ENCODE measurements around the gene C2CD2L.
"Not testable (repeated sequence)": the region's sequence is repeated elsewhere in the genome, so short reads cannot be mapped to it uniquely, and the experiment has no call there.

Gene C2CD2L

DNA sequence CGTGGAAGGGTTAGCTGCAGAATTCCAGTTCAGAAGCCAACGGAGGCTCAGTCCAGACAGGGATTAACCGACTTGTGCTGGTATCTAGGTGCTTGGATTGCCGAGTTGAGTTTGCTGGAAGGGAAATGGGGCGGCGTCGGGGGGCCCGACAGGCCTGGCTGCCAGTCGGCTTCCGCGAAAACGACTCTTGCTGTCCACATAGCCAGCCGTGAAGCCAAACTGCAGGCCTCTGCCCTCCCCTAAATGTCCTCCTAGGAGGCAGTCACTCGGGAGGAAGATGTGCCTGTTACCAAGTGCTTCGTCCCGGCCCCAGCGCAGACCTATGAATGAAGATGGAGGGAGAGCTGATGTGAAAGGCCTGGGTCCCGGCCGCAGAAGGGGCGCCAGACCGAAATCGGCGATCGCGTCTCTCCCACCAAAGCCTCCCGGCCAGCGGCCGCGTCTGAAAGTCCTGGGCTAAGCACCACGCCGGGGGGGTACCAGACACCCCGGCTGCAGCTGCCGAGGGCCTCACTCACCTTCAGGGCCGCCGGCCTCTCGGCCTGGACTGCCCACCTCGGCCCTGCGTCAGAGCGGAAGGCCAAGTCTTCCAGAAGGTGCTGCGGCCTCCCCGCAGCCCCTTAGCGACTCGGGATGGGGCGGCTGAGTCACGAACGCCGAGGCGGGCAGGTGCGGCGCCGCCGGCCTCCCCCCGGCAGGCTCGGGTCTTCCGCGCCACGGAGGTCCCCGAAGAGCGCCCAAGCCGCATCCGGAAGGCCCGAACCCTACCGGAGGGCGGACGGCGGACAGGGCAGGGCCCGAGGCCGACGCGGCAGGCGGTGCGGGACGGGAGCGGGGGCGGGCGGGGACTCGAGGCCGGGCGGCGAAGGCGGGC, 13.0 kb upstream of the C2CD2L start:
- peak in 1 of 2 experiments; percentile 11 for DNase-seq

DNA sequence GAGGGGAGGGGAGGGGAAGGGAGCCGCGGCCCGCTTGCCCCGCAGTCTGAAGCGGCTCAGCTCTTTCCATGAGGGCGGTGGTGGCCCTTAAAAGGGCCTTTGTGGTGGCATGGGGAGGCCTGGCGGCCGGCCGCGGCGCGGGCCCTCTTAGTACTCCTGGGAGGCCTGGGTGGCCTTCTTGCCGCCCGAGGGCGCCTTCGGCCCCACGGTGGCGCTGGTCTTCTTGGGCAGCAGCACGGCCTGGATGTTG, 12.4 kb upstream of the C2CD2L start:
- DNase-seq = peak in 1 of 2 experiments; percentile 35

DNA sequence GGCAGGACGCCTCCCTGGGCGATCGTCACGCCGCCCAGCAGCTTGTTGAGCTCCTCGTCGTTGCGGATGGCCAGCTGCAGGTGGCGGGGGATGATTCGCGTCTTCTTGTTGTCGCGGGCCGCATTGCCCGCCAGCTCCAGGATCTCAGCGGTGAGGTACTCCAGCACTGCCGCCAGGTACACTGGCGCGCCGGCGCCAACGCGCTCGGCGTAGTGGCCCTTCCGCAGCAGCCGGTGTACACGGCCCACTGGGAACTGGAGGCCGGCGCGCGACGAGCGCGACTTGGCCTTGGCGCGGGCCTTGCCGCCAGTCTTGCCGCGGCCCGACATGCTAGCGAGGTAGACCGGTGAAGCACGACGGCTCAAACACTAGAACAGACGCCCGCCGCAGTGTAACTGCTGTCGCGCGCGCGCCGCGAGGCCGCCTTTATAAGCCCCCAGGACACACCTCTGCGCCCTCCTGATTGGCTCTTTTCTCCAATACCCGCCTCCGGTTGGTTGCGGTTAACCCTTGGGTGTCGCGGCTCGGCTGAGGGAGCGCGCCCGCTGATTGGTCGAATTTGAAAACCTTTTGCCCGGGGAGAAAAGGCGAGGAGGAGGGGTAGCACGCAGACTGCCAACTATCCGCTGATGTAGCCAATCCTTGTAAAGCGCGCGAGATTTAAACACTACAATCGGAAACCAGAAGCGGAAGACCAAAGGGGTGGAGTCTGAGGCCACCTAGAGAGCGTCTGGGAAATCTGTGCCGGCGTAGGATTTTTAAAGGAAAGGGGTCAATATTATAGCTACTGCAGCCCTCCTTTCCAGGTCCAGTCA, 11.9 kb upstream of the C2CD2L start:
- peak; percentile 99 for DNase-seq

DNA sequence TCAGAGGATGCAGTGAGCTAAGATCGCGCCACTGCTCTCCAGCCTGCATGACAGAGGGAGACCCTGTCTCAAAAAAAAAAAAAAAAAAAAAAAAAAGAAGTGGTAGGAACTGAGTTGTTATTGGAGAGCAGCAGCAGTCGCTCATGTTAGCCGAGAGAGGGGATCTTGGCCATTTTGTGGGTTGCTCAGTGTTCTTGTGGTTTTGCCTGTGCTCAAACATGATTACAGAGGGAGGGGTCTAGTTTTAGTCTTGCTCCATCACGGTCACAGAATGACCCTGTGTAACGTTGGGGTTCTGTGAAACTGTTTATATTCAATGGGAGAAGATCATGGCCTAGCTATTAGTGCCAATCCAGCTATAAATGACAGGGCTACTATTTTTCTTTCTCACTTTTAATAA, 7.4 kb upstream of the C2CD2L start:
- DNase-seq = no peak

DNA sequence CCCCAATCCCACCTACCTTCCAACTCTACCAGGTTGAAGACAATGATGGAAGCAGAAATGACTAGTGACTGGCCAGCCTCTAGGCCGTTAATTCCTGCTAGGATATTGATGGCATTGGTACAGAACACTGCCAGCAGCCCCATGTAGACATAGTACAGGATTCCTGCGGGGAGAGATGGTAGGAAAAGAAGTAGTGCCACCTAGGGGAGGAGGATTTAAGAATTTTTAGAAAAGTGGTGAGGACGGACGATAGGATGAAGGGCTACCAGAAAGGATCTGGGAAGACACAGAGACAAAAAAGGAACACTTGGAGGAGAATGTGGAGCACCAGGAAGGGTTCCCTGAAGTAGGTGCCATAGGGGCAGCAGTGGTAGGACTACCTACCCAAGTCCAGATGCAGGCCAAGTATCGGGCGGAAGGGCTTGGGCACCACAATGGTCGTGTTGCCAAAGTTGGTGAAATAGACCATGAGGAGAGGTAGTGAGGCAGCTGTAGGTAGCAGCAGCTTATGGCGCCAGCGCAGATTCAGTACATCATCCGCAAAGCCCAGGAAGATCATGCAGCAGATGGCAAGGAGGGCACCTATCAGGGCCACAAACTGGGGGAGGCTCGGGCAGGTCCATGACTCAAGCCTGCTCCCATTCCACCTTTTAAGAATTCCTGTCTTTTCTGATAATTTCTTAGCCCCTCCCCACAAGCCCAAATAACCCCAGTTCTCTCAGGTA, 6.7 kb upstream of the C2CD2L start:
- DNase-seq = peak; percentile 70 to 78

DNA sequence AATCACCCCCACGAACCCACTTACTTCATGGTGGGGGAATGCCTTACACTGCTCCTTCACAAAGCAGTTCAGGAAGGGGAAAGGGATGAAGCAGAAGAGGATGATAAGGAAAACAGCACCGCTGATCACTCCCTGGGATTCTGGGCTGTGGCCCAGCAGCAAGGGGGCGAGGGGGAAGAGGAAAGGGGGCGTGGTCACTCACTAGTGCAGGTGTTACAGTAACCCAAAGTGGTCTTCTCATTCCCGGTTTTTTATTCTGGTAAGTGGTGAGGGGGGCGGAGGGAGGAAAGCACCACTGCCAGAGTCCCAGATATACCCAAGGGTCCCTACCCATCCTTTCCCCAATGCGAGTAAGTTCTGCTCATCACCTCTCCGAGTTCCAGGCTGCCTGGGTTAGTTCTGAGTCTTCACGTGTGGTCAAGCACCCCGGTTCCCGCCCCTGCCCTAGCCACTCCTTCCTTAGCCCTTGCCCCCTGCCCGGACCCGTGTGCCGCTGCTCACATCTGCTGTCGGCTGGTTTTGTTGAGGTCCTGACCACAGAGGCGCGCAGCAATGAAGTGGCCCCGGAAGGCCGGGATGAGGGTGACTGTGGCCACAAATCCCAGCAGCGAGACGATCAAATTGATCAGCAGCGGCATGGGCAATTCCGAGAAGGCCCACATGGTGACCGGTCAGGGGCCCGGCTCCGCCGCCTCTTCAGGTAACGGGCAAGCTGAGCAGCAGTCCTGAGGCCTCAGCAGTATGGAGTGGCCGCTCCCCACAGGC, 6.0 kb upstream of the C2CD2L start:
- no peak for DNase-seq

DNA sequence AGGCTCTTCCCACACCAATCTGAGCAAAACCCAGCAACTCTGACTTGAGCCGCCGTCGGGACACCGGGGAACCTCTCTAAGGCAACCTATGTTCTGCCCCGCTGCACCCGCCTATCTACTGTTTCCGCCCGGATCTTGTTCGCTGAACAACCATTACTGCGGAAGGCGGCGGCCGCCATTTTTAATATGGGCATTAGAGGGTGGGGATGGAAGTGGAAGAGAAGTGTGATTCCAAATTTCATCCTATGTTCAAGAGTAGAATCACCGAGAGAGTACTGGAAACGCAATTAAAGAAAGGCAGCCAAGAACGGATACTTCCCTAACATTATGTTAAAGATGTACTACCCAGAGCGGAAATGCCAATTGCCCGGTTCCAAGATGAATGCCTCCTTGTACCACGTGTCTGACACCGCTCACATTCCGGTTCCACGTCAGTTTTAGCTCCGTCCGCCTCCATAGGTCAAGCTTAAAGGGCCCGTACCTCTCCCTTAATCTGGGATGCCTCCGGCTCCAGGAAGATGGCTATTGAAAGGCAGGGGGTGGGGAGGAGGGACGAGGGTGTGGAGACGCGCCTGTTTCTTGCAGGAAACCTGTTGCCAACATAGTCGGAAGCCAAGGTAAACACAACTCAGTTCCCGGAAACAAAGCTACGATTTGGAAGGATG, 5.3 kb upstream of the C2CD2L start, which contains the start of gene DPAGT1:
Gene DPAGT1, minus strand, starts transcription at position 95 of the 665 bp plus-strand sequence. CDS start 198 bp downstream, outside the sequence.
- DNase-seq = peak; percentile 96 to 97

DNA sequence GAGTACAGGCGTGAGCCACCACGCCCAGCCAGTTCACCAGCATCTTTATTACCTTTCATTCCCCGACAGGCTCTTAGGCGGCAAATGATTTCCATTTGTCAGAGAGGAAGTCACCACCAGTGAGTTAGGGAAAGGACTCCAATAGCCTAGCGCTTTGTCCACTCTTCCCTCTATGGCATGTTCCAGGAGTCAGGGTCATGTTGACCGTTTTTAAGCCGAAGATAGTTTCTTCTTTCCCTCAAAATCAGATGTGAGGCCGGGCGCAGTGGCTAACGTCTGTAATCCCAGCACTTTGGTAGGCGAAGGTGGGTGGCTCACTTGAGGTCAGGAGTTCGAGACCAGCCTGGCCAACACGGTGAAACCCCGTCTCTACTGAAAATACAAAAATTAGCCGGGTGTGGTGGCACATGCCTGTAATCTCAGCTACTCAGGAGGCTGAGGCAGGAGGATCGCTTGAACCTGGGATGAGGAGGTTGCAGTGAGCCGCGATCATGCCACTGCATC, 3.9 kb upstream of the C2CD2L start:
- not testable (repeated sequence) for DNase-seq

DNA sequence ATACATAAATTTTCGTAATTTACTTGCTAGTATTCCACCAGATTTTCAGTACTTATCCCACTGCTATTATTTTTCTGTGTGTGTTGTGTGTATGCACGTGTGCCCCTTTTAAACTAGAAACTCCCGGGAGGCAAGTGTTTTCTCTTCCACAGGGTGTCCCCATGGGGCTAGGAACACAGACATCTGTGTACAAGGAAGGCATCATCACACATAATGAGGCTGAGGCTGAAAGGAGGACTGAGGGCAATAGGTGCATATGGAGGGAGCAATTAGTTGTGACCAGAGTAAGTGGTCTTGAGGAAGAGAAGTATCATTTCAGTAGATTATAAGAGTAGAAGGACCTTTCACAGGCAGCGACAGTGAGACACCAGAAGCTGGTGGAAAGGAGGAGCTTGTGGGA, 3.4 kb upstream of the C2CD2L start:
- peak in 1 of 2 experiments; percentile 42 for DNase-seq

DNA sequence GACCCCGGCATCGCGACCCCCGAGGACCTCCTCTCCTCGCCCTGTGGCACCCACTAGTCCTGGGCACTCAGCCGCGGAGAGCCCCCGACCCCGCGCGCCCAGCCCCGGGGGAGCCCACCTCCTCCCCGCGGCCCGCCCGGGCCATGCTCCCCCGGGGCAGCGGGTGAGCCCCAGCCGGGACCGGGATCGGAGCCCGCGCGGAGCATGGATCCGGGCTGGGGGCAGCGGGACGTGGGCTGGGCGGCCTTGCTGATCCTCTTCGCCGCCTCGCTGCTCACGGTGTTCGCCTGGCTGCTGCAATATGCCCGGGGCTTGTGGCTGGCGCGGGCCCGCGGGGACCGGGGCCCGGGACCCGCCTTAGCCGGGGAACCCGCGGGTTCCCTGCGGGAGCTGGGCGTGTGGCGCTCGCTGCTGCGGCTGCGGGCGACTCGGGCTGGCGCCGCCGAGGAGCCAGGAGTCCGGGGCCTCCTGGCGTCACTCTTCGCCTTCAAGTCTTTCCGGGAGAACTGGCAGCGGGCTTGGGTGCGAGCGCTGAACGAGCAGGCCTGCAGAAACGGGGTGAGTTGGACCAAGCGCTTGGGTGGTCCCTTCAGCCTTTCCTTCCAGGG, 498 bp downstream of the C2CD2L start:
- DNase-seq = no peak

DNA sequence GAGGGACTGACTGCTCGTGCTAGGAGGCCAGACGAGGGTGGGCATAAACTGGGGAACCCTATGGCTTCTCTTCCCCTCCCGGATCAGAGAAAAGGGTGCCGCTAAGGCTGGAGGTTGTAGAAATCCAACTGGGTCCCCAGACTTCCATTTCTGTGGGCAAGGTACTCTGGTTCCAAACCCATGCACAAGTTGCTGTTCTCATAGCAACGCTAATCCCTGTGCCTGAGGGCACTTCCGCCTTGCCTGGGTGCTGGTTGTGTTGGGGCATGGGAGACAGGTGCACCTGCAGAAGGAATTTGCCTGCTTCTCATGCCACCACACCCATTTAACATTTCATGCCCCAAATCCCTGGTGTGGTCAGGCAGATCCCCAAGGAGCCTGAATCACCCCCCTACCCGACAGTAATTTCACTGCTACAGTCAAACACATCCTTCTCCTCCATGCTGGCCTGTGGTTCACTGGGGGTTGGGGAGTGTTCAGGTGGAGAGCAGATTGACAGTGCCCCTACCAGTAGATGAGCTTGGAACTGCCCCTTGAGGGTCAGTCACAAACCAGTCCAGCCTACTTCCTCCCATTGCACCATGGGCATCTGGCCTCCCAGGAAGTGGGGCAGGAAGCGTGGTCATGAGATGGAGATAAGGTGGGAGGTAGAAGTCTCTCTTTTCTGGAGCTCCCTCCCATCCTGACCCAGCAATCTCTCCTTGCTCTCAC, 1.2 kb downstream of the C2CD2L start:
- peak; percentile 30 to 36 for DNase-seq

DNA sequence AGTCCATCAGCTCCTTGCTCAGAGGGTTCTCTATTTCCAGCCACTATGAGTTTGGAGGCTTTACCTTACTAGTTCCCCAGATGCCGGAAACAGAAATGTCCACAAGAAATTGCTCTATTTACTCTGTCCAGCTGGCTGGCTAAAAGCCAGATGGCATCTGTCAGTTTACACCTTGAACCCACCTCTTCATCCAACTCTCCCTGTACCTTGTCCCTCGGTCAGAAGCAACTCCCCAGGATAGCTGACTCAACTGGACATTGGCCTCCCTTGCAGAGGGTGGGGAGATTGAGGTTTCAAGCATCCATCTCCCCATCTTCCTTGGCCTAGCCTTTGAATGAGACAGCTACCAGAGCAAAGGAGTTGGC, 1.7 kb downstream of the C2CD2L start:
- no peak for DNase-seq

DNA sequence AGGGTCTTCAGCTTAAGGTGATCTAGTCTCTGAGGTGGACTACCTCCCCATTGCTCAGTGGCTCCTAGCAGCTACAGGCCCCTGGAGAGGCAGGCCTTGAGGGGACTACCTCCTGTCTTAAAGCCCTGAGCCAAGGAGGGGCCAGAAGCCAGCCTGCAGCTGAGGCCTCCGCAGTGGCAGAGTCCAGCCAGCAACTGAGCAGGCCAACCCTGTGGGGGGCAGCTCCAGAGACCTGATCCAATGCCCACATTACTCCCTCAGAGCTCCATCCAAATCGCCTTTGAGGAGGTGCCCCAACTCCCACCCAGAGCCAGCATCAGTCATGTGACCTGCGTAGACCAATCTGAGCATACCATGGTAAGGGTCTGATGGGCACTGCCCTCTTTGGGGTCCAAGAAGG, 2.7 kb downstream of the C2CD2L start:
- no peak for DNase-seq

DNA sequence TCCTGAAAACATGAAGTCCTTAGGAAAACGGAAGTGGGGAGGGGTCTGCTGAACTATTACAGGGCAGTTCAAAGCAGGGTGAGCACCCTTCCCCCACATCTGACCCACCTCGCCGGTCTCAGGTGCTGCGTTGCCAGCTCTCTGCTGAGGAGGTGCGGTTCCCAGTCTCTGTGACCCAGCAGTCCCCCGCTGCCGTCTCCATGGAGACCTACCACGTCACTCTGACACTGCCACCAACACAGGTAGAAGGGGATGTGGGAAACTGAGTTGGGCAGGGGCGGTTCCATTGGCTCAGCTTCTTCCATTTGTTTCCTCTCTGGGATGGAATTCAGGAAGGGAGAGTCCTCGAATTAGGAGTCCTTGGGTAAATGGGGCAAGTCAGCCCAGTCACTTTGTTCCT, 3.3 kb downstream of the C2CD2L start:
- no peak for DNase-seq

DNA sequence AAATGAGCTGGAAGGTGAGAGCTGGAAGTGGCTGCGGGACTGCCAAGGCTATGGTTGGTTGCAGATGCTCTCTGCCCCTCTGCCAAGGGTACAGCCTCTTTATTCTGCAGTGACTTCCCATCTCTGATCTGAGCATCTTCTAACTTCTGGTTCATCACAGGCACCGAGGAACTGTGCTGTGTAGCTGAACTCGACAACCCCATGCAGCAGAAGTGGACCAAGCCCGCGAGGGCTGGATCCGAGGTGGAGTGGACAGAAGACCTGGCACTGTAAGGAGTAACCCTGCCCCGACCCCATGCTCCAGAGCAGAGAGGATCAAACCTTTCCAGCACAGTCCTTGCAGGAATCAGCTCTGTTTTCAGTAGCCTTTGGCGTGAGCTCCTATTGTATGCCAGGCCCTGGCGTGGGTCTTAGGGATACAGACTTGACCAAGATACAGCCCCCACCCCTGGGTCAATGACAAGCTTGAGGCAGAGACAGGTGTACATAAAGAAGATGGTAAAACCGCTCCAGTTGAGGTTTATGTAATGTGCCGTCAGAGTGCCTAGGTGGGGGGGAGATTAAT, 4.3 kb downstream of the C2CD2L start:
- no peak for DNase-seq

DNA sequence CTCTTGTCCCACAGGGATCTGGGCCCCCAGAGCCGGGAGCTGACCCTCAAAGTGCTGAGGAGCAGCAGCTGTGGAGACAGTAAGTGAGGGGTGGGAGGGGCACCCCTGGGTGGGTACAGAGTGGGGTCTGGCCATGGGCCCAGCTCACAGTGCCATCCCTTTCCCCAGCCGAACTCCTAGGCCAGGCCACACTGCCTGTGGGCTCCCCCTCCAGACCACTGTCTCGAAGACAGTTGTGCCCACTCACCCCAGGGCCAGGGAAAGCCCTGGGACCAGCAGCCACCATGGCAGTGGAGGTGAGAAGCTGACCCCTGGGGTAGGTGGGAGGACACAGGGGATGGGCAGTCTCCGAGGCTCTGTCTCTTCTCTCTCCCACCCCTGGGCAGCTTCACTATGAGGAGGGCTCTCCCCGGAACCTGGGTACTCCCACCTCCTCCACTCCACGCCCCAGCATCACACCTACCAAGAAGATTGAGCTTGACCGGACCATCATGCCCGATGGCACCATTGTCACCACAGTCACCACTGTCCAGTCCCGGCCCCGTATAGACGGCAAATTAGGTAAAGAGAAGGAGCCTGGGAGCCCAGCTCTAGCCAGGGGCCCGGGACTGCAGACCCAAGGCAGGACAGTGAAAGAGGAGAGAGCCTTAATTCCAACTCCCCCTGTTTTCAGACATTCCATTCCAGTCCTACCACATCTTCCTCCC, 5.3 kb downstream of the C2CD2L start:
- no peak for DNase-seq

DNA sequence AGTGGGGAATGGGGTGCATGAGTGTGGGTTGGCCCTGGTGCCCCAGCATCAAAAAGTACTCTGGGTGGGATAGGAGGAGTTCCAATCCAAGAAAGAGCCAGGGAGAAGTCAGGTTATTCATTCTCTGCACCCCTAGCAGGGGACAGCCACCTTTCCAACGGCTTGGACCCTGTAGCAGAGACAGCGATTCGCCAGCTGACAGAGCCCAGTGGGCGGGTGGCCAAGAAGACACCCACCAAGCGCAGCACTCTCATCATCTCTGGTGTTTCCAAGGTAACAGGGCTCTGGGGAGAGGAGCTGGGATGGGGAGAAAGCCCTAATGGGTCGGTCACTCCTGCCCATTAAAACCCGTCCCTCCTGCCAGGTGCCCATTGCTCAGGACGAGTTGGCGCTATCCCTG, 6.6 kb downstream of the C2CD2L start:
- DNase-seq = no peak

DNA sequence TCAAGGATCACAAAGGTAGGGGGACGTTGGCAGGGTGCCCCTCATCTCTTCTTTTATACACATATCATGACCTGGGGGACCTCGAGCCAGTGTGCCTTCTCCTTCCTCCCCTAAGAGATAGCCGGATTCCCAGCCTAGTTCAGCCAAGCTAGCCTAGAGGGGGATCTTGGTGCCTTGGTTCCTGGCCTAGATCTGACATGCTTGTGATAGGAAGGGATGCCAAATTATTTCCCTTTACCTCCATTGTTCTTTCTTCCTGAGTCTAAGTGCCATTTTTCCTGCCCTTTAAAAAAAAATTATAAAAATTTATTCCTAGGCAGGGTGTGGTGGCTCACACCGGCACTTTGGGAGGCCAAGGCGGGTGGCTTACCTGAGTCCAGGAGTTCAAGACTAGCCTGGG, 7.2 kb downstream of the C2CD2L start:
- DNase-seq = no peak

DNA sequence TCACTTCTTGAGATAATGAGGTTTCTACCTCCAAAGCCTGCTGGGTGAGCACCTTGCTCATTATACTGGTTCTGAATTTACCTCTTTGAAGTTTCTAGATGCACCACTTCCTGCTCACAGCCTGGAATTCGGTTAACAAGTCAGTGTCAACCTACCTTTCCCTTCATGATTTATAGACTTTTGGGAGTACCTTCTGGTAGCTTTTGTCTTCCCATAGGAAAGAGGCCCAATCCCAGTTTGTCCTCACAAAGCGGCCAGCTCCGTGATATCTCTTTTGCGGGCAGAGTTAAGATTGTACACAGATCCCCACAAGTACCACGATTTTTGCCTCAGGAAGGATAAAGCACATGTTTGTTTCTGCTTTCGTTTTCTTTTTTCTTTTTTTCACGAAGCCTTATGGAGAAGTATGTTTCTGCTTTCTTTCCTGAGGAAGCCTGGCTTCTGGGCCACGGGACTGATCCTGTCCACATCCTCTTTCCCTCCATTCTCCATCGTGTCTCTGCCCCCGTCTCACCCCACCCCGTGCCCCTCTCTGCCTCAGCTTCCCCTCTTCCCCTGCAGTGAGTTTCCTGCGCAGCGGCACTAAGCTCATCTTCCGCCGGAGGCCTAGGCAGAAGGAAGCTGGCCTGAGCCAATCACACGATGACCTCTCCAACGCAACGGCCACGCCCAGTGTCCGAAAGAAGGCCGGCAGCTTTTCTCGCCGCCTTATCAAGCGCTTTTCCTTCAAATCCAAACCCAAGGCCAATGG, 8.5 kb downstream of the C2CD2L start:
- no peak for DNase-seq
